H9 (cell line): ENCODE measurements around the gene TREML4. TPM values are rescaled to one million over a fixed set of nuclear protein-coding genes. Genes with fewer than 3 reads are reported as not detected.
A peak's percentile ranks its signal among the peaks of the same experiment; 100 is the strongest.

ENCODE experiments used
- DNase-seq: peaks from one replicate; pipeline ENCODE4 v3.0.0-alpha.2; 2017
- H2AFZ ChIP-seq: one replicate; pipeline ENCODE4 v1.6.1; 2013; ENCODE audit warnings: mild to moderate bottlenecking, low read length, control low read depth, moderate library complexity
- H2AK5ac ChIP-seq: 2 replicates; pipeline ENCODE4 v1.6.1; 2013; ENCODE audit warnings: low read length, control low read depth, mixed read lengths; ENCODE audit not compliant: insufficient read length
- H2BK120ac ChIP-seq: one replicate; pipeline ENCODE4 v1.6.1; 2013; ENCODE audit warnings: low read depth, mild to moderate bottlenecking, low read length, control low read depth, inconsistent platforms; ENCODE audit not compliant: poor library complexity, severe bottlenecking
- H2BK12ac ChIP-seq: 2 replicates; pipeline ENCODE4 v1.6.1; 2013; ENCODE audit warnings: low read length, control low read depth, mixed read lengths, low read depth; ENCODE audit not compliant: insufficient read length
- H2BK15ac ChIP-seq: 2 replicates; pipeline ENCODE4 v1.6.1; 2013; ENCODE audit warnings: low read depth, low read length, control low read depth
- H2BK20ac ChIP-seq: one replicate; pipeline ENCODE4 v1.6.1; 2013; ENCODE audit warnings: low read depth, mild to moderate bottlenecking, low read length, control low read depth, inconsistent platforms; ENCODE audit not compliant: poor library complexity, severe bottlenecking
- H2BK5ac ChIP-seq: 2 replicates; pipeline ENCODE4 v1.6.1; 2013; ENCODE audit warnings: low read length, control low read depth, mixed read lengths; ENCODE audit not compliant: insufficient read length
- H3K14ac ChIP-seq: 2 replicates; pipeline ENCODE4 v1.6.1; 2013; ENCODE audit warnings: low read length, control low read depth; ENCODE audit not compliant: insufficient read depth
- H3K18ac ChIP-seq: 2 replicates; pipeline ENCODE4 v1.6.1; 2013; ENCODE audit warnings: low read depth, mild to moderate bottlenecking, mixed read lengths, low read length, control low read depth; ENCODE audit not compliant: insufficient read length
- H3K23ac ChIP-seq: 2 replicates; pipeline ENCODE4 v1.6.1; 2013; ENCODE audit warnings: low read length, control low read depth, mixed read lengths, low read depth; ENCODE audit not compliant: insufficient read length
- H3K23me2 ChIP-seq: 2 replicates; pipeline ENCODE4 v1.6.1; 2013; ENCODE audit warnings: low read depth, mild to moderate bottlenecking, mixed read lengths, low read length, control low read depth; ENCODE audit not compliant: insufficient read length, poor library complexity, severe bottlenecking
- H3K27ac ChIP-seq: 2 replicates; pipeline ENCODE4 v1.5.1; 2013; ENCODE audit warnings: low read length, control low read depth, mixed read lengths, low read depth; ENCODE audit not compliant: insufficient read length
- H3K27me3 ChIP-seq: 2 replicates; pipeline ENCODE4 v1.6.1; 2013; ENCODE audit warnings: low read length, control low read depth, inconsistent platforms; ENCODE audit not compliant: insufficient read depth
- H3K4ac ChIP-seq: 2 replicates; pipeline ENCODE4 v1.6.1; 2013; ENCODE audit warnings: low read depth, mild to moderate bottlenecking, control low read depth, inconsistent platforms, low read length, moderate library complexity
- H3K4me1 ChIP-seq: 2 replicates; pipeline ENCODE4 v1.6.1; 2013; ENCODE audit warnings: low read length, control low read depth, inconsistent platforms; ENCODE audit not compliant: insufficient read depth
- H3K4me2 ChIP-seq: 2 replicates; pipeline ENCODE4 v1.6.1; 2013; ENCODE audit warnings: low read length, control low read depth, mixed read lengths; ENCODE audit not compliant: insufficient read length, insufficient read depth
- H3K56ac ChIP-seq: 2 replicates; pipeline ENCODE4 v1.6.1; 2013; ENCODE audit warnings: low read depth, mild to moderate bottlenecking, mixed read lengths, low read length, control low read depth; ENCODE audit not compliant: insufficient read length
- H3K79me1 ChIP-seq: 2 replicates; pipeline ENCODE4 v1.6.1; 2013; ENCODE audit warnings: low read depth, mild to moderate bottlenecking, moderate library complexity, low read length, control low read depth, inconsistent platforms; ENCODE audit not compliant: insufficient read depth, poor library complexity, severe bottlenecking
- H3K79me2 ChIP-seq: 2 replicates; pipeline ENCODE4 v1.6.1; 2013; ENCODE audit warnings: low read length, control low read depth, inconsistent platforms; ENCODE audit not compliant: insufficient read depth
- H3K9ac ChIP-seq: 2 replicates; pipeline ENCODE4 v1.6.1; 2013; ENCODE audit warnings: low read length, control low read depth, mixed read lengths; ENCODE audit not compliant: insufficient read length; ENCODE audit errors: extremely low read depth
- H3K9me3 ChIP-seq: one replicate; pipeline ENCODE4 v1.6.1; 2013; ENCODE audit warnings: low read depth, low read length, inconsistent platforms; ENCODE audit not compliant: control insufficient read depth
- H3T11ph ChIP-seq: one replicate; pipeline ENCODE4 v1.6.1; 2013; ENCODE audit warnings: mild to moderate bottlenecking, low read length, control low read depth, inconsistent platforms
- H4K20me1 ChIP-seq: one replicate; pipeline ENCODE4 v1.6.1; 2013; ENCODE audit not compliant: control insufficient read depth, insufficient read length, insufficient read depth
- H4K5ac ChIP-seq: 2 replicates; pipeline ENCODE4 v1.6.1; 2013; ENCODE audit warnings: low read depth, mild to moderate bottlenecking, mixed read lengths, low read length, control low read depth; ENCODE audit not compliant: insufficient read length
- H4K8ac ChIP-seq: replicated peaks from 2 replicates; pipeline ENCODE4 v1.6.1; 2013; ENCODE audit warnings: low read length, control low read depth, mixed read lengths, low read depth; ENCODE audit not compliant: insufficient read length
- H4K91ac ChIP-seq: 2 replicates; pipeline ENCODE4 v1.6.1; 2013; ENCODE audit warnings: low read depth, mild to moderate bottlenecking, moderate library complexity, mixed read lengths, low read length, control low read depth; ENCODE audit not compliant: insufficient read length
- H3K27ac Mint-ChIP-seq, 3 experiments: 2 replicates in 2 of 3; 3 replicates in 1 of 3; pipeline ENCODE4 v1.8.0; 2020 to 2021; ENCODE audit warnings: mixed read lengths in 3 of 3, mild to moderate bottlenecking in 1 of 3, moderate library complexity in 1 of 3
- H3K27me3 Mint-ChIP-seq: 2 replicates; pipeline ENCODE4 v1.8.0; 2021; ENCODE audit warnings: low read depth, mild to moderate bottlenecking, moderate library complexity, mixed read lengths
- H3K36me3 Mint-ChIP-seq, 3 experiments: 2 replicates in 2 of 3; 3 replicates in 1 of 3; pipeline ENCODE4 v1.8.0; 2020 to 2021; ENCODE audit warnings: low read depth in 3 of 3, mixed read lengths in 3 of 3; ENCODE audit not compliant: insufficient read depth in 1 of 3
- H3K4me1 Mint-ChIP-seq, 2 experiments: 2 replicates each; pipeline ENCODE4 v1.8.0; 2020; ENCODE audit warnings: mixed read lengths in 2 of 2
- H3K4me3 Mint-ChIP-seq, 2 experiments: 2 replicates in 1 of 2; 3 replicates in 1 of 2; pipeline ENCODE4 v1.8.0; 2020 to 2021; ENCODE audit warnings: mild to moderate bottlenecking in 2 of 2, mixed read lengths in 2 of 2, moderate library complexity in 1 of 2
- H3K9me3 Mint-ChIP-seq, 2 experiments: 2 replicates in 1 of 2; 3 replicates in 1 of 2; pipeline ENCODE4 v1.8.0; 2020; ENCODE audit warnings: mild to moderate bottlenecking in 2 of 2, mixed read lengths in 2 of 2, moderate library complexity in 1 of 2
- WGBS: extraction: QIAGEN DNeasy Blood & Tissue Kit; methylation state at CpG from one replicate; pipeline ENCODE4 v1.1.7; 2013; ENCODE audit warnings: missing lambda C conversion rate, low lambda C conversion rate, mixed read lengths; ENCODE audit not compliant: insufficient read length; ENCODE audit errors: extremely low coverage; 5-methylcytosine and 5-hydroxymethylcytosine counted together
- long read RNA-seq: library from polyadenylated mRNA; unstranded; transcript quantifications from one replicate; pipeline ENCODE4 v2.0.0, GENCODE V29; 2020
- total RNA-seq: library from RNA; stranded (reverse); gene quantifications from 2 replicates; pipeline ENCODE4 v1.2.1, GENCODE V29; 2021
- TF ChIP-seq, protein P1 (sequence below): fragments of 200-600 bp; sonication (generic); conservative IDR thresholded peaks from 3 replicates; pipeline ENCODE4 v1.8.0; 2021; ENCODE audit warnings: antibody characterized with exemption, mild to moderate bottlenecking

The TREML4 gene, protein sequence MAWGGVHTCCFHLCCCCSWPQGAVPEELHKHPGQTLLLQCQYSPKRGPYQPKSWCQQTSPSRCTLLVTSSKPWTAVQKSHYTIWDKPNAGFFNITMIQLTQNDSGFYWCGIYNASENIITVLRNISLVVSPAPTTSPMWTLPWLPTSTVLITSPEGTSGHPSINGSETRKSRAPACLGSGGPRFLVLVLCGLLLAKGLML
- not detected in 2 replicates for total RNA-seq
- long read RNA-seq: 0 reads

DNA sequence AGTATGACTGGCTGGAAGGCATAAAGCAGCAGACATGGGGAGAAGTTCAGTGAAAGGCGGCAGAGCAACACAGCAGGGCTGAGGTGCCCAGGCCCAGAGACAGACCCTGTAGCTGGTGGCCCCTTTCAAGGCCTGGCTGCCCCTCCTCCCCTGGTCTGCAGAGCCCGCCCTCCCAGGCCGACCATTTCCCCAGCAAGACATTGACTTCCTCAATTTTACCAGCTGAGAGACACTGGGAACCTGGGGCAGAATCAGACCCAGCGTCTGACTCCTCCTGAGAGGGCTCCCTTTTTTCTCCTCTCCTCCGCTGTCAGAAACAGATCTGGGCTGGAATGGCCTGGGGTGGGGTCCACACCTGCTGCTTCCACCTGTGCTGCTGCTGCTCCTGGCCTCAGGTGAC is at the start of gene TREML4:
Gene TREML4 (plus strand): TSS at position 254 of the 400 bp plus-strand sequence. CDS start 79 bp downstream, at position 333.
- no peak within 1 kb of the TSS for H2BK12ac ChIP-seq
- no peak within 1 kb of the TSS for H3K4me2 ChIP-seq
- H3K14ac ChIP-seq: no peak within 1 kb of the TSS
- Mint-ChIP-seq H3K4me1 (peaks cover 6% of the 10 kb centered on the region in 2 experiments; a peak in 3 of 4 replicates), H3K27me3 (peaks cover 14% of the 10 kb centered on the region; the same call in 1 of the 2 replicates), H3K9me3 (no peaks in the 10 kb centered on the region), H3K36me3 (no peaks in the 10 kb centered on the region; a peak in 1 of 7 replicates), H3K4me3 (no peak within 1 kb of the TSS; a peak in 1 of 5 replicates), H3K27ac (peak within 1 kb of the TSS in 1 of 3 experiments; percentile 53; a peak in 1 of 7 replicates)
- no peak within 1 kb of the TSS for H4K5ac ChIP-seq
- TF ChIP-seq, protein P1, sequence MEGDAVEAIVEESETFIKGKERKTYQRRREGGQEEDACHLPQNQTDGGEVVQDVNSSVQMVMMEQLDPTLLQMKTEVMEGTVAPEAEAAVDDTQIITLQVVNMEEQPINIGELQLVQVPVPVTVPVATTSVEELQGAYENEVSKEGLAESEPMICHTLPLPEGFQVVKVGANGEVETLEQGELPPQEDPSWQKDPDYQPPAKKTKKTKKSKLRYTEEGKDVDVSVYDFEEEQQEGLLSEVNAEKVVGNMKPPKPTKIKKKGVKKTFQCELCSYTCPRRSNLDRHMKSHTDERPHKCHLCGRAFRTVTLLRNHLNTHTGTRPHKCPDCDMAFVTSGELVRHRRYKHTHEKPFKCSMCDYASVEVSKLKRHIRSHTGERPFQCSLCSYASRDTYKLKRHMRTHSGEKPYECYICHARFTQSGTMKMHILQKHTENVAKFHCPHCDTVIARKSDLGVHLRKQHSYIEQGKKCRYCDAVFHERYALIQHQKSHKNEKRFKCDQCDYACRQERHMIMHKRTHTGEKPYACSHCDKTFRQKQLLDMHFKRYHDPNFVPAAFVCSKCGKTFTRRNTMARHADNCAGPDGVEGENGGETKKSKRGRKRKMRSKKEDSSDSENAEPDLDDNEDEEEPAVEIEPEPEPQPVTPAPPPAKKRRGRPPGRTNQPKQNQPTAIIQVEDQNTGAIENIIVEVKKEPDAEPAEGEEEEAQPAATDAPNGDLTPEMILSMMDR: no peak
- H3K23ac ChIP-seq: no peak within 1 kb of the TSS
- DNase-seq: no peak
- H3K27ac ChIP-seq: no peak within 1 kb of the TSS
- no peak within 1 kb of the TSS for H4K91ac ChIP-seq
- no peak within 1 kb of the TSS for H3K56ac ChIP-seq
- H2BK5ac ChIP-seq: no peak within 1 kb of the TSS
- no peak within 1 kb of the TSS for H3K9ac ChIP-seq
- H4K8ac ChIP-seq: no peak within 1 kb of the TSS
- no peaks in the 10 kb centered on the region for H4K20me1 ChIP-seq
- H3K18ac ChIP-seq: no peak within 1 kb of the TSS
- no peak within 1 kb of the TSS for H2BK120ac ChIP-seq
- H3T11ph ChIP-seq: no peak within 1 kb of the TSS
- H3K27me3 ChIP-seq: no peaks in the 10 kb centered on the region
- no peaks in the 10 kb centered on the region for H3K79me1 ChIP-seq
- no peak within 1 kb of the TSS for H2BK20ac ChIP-seq
- no peak within 1 kb of the TSS for H2AK5ac ChIP-seq
- H3K4me1 ChIP-seq: no peaks in the 10 kb centered on the region
- H3K4ac ChIP-seq: no peak within 1 kb of the TSS
- no peaks in the 10 kb centered on the region for H3K23me2 ChIP-seq
- no CpG with 5 or more reads among the region's 5 CpGs for WGBS
- no peaks in the 10 kb centered on the region for H3K79me2 ChIP-seq
- no peaks in the 10 kb centered on the region for H3K9me3 ChIP-seq
- H2AFZ ChIP-seq: no peak within 1 kb of the TSS
- no peak within 1 kb of the TSS for H2BK15ac ChIP-seq
